ENCODE results near the gene BTBD16.

DNA sequence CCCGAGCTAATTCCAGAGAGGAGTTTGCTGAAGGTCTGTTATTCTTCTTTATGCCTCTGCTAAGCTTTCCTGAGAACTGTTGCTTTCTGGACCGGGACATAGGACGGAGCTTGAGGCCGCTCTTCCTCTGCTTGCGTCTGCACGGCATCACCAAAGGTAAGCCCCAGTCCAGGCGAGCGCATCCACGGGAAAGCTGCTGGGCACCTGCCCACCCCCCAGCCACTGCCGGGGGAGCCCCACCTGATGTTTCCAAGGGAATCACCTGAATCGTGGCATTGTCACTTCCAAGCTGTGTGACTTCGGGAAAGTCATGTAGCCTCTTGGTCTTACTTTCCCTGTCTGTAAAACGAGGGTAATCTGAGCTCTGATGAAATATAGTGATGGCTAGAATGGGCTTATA, 58.3 kb downstream of the BTBD16 start:
- TF ChIP-seq, protein P1, sequence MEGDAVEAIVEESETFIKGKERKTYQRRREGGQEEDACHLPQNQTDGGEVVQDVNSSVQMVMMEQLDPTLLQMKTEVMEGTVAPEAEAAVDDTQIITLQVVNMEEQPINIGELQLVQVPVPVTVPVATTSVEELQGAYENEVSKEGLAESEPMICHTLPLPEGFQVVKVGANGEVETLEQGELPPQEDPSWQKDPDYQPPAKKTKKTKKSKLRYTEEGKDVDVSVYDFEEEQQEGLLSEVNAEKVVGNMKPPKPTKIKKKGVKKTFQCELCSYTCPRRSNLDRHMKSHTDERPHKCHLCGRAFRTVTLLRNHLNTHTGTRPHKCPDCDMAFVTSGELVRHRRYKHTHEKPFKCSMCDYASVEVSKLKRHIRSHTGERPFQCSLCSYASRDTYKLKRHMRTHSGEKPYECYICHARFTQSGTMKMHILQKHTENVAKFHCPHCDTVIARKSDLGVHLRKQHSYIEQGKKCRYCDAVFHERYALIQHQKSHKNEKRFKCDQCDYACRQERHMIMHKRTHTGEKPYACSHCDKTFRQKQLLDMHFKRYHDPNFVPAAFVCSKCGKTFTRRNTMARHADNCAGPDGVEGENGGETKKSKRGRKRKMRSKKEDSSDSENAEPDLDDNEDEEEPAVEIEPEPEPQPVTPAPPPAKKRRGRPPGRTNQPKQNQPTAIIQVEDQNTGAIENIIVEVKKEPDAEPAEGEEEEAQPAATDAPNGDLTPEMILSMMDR (IDR thresholded peaks at IDR 0.05) = no peak
- no peak for TF ChIP-seq ZFX (IDR thresholded peaks at IDR 0.05; ENCODE audit: borderline replicate concordance)
